ENCODE results near the gene TNFRSF1A. TPM values are rescaled to one million over a fixed set of nuclear protein-coding genes. Genes with fewer than 3 reads are reported as not detected.

TNFRSF1A gene
- total RNA-seq = 39.7 and 60.5 TPM in 2 replicates

DNA sequence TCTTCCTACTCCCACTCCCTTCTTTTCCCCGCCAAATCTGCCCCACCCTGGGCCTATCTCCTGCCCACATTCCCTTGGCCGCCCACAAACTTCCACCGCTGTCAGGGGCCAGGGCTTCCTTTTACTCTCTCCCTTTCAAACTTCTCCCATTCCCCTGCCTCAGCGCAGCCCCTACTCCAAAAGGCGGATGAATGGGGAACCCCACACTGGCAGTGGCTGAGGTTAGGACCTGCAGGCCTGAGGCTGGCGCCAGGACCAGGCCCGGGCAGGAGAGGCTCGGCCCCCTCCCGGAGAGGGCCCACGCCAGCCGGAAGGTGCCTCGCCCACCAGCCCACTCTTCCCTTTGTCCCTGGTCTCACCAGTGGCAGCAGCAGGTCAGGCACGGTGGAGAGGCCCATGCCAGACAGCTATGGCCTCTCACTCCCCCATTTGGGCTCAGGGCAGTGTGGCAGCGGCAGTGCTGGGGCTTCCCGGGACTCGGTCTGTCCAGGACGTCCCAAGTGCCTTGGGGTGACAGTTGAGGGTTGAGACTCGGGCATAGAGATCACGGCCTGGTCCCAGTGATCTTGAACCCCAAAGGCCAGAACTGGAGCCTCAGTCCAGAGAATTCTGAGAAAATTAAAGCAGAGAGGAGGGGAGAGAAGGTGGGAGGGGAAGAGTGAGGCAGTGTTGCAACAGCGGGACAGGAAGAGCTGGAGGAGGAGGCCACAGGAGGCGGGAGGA lies at the start of gene TNFRSF1A:
TNFRSF1A (minus strand) TSS at position 660 of the 723 bp plus-strand sequence; CDS start at position 398, 262 bp downstream.

GRCh38 chr12:6383572-6384498 lies 42.0 kb upstream of the TNFRSF1A start, which contains the start of gene LTBR:
LTBR (plus strand) TSS chr12:6384162; CDS start chr12:6384359, 197 bp downstream.

DNA sequence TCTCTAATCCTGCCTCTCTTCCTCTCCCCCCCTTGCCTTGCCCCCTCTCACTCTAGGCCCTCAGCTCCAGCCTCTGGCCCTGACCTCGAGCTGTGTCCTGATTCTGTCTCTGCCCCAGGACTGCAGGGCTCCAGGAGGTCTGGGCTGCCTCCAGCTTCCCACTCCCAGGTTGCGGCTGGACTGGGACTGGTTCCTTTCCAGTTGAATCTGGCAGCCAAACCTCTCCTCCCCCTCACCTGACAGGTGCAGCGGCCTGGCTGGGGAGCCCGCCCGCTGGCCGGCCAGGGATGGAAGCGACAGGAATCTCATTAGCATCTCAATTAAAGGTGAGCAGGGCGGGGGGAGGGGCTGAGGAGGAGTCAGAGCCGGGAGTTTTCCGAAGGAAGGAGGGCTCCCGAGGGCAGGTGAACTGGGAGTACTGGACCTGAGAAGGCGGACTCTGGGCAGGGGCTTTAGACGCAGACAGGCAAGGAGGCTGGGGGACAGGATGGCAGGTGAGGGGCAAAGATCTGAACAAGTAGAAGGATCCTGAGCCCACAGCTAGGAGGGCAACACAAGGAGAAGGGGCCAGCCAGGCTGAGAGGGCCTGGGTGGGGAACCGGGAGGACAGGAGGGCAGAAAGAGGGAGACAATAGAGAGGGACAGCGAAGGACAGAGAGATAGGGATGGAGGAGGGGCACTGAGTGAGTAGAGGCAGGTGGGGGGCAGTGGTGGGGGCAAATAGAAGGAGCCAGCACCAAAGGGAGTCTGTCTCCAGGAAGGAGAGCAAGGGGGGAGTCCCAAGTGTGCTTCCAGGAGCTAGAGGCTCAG lies 33.6 kb upstream of the TNFRSF1A start, which contains the start of gene SCNN1A:
SCNN1A (minus strand) TSS at position 295 of the 810 bp plus-strand sequence. CDS start 780 bp downstream, outside the sequence.

Other genes starting within 250 kb of the TNFRSF1A start
- gene VWF, start 217.4 kb downstream of the TNFRSF1A start, total RNA-seq = 1,726 and 3,902 TPM in 2 replicates
- gene CD9, start 141.7 kb downstream of the TNFRSF1A start, total RNA-seq = 325 and 510 TPM in 2 replicates
- under 0.01 TPM in 1 of 2 replicates, not detected in the other for gene PLEKHG6, start 31.4 kb downstream of the TNFRSF1A start, total RNA-seq
- gene SCNN1A, start 33.5 kb upstream of the TNFRSF1A start, total RNA-seq = 0.16 TPM in 1 of 2 replicates, not detected in the other
- gene LTBR, start 42.1 kb upstream of the TNFRSF1A start, total RNA-seq = 30.6 and 46.2 TPM in 2 replicates
- gene CD27, start 102.9 kb upstream of the TNFRSF1A start, total RNA-seq = not detected in 2 replicates
- gene TAPBPL, start 110.0 kb upstream of the TNFRSF1A start, total RNA-seq = 11.8 and 17.4 TPM in 2 replicates
- 1.9 and 7.9 TPM in 2 replicates for gene VAMP1, start 128.6 kb upstream of the TNFRSF1A start, total RNA-seq
- 107 and 118 TPM in 2 replicates for gene MRPL51, start 151.2 kb upstream of the TNFRSF1A start, total RNA-seq
- gene NCAPD2, start 152.0 kb upstream of the TNFRSF1A start, total RNA-seq = 36.8 and 54.2 TPM in 2 replicates
- gene GAPDH, start 192.4 kb upstream of the TNFRSF1A start, total RNA-seq = 3,225 and 4,830 TPM in 2 replicates
- gene IFFO1, start 214.0 kb upstream of the TNFRSF1A start, total RNA-seq = 6.6 and 12.7 TPM in 2 replicates
- 6.5 and 19.4 TPM in 2 replicates for gene NOP2, start 226.2 kb upstream of the TNFRSF1A start, total RNA-seq

Measured in bladder microvascular endothelial cell (primary cell).